CD4-positive, alpha-beta T cell (primary cell): ENCODE results near the gene WFDC1. TPM values are rescaled to one million over a fixed set of nuclear protein-coding genes. Genes with fewer than 3 reads are reported as not detected.

Experiments used
- ATAC-seq: fragments of 200-7000 bp; cut with Tn5 transposase; one replicate; pipeline ENCODE4 v1.10.0; 2022; ENCODE audit warnings: mild to moderate bottlenecking; ENCODE audit not compliant: poor library complexity
- CTCF ChIA-PET: fragments of 350-600 bp; sonication (Branson Sonifier 250); formaldehyde crosslinking; loops from one replicate; lab custom pipeline; 2021; ENCODE audit warnings: antibody characterized with exemption, inconsistent platforms; lab: Charles Lee
- POLR2A ChIA-PET: fragments of 350-600 bp; sonication (Branson Sonifier 250); formaldehyde crosslinking; loops from one replicate; lab custom pipeline; 2021; ENCODE audit warnings: antibody characterized with exemption, inconsistent platforms; lab: Charles Lee
- DNase-seq, 14 experiments: peaks; one replicate each; pipeline ENCODE4 v3.0.0-alpha.2; 2013 to 2020; ENCODE audit warnings: mixed read lengths in 2 of 14
- H3K27ac ChIP-seq, 2 donors: one replicate each; pipeline versions ENCODE4 v1.5.1 to v1.7.0; 2013; ENCODE audit warnings: low read length in 2 of 2, low read depth in 1 of 2, mild to moderate bottlenecking in 1 of 2
- H3K27me3 ChIP-seq, 2 experiments: 1 replicate in 1 of 2; 2 replicates in 1 of 2; pipeline versions ENCODE4 v1.6.1 to v1.7.0; 2013; ENCODE audit warnings: low read length in 2 of 2, control low read depth in 1 of 2, mild to moderate bottlenecking in 1 of 2, moderate library complexity in 1 of 2; ENCODE audit not compliant: insufficient read depth in 2 of 2, control insufficient read depth in 1 of 2
- H3K36me3 ChIP-seq: one replicate; pipeline ENCODE4 v1.6.1; 2013; ENCODE audit warnings: low read length, control low read depth; ENCODE audit not compliant: insufficient read depth
- H3K4me1 ChIP-seq: one replicate; pipeline ENCODE4 v1.6.1; 2013; ENCODE audit warnings: low read length, control low read depth; ENCODE audit not compliant: insufficient read depth
- H3K4me3 ChIP-seq: one replicate; pipeline ENCODE4 v1.5.1; 2013; ENCODE audit warnings: mild to moderate bottlenecking, low read length, moderate library complexity
- H3K9me3 ChIP-seq, 2 experiments: 1 replicate in 1 of 2; 2 replicates in 1 of 2; pipeline versions ENCODE4 v1.6.1 to v1.7.0; 2013; ENCODE audit warnings: low read length in 2 of 2, mild to moderate bottlenecking in 2 of 2, control low read depth in 1 of 2, moderate library complexity in 1 of 2; ENCODE audit not compliant: control insufficient read depth in 1 of 2, insufficient read depth in 1 of 2
- H3K27ac Mint-ChIP-seq: one replicate; pipeline ENCODE4 v1.8.0; 2020; ENCODE audit warnings: mixed read lengths
- H3K27me3 Mint-ChIP-seq: one replicate; pipeline ENCODE4 v1.8.0; 2021; ENCODE audit warnings: mixed read lengths
- H3K36me3 Mint-ChIP-seq: one replicate; pipeline ENCODE4 v1.8.0; 2021; ENCODE audit warnings: low read depth, mixed read lengths
- H3K4me1 Mint-ChIP-seq: one replicate; pipeline ENCODE4 v1.8.0; 2021; ENCODE audit warnings: low read depth, mixed read lengths
- H3K4me3 Mint-ChIP-seq: one replicate; pipeline ENCODE4 v1.8.0; 2020; ENCODE audit warnings: mild to moderate bottlenecking, mixed read lengths
- H3K9me3 Mint-ChIP-seq: one replicate; pipeline ENCODE4 v1.8.0; 2020; ENCODE audit warnings: mixed read lengths
- CTCF ChIP-seq: fragments of 200-600 bp; IDR thresholded peaks from one replicate; pipeline ENCODE4 v1.8.0; 2022; ENCODE audit warnings: antibody characterized with exemption, mild to moderate bottlenecking
- intact Hi-C, 2 experiments: fragments of 100-400 bp; cut with DNase I in 1 of 2; cut with micrococcal nuclease in 1 of 2; formaldehyde crosslinking; loops; one replicate each; pipeline versions ENCODE4 v1.15.1 to v1.9.0; 2023 to 2025; cut with DNase I, micrococcal nuclease
- total RNA-seq, 174 experiments: library from RNA in 2 of 174; stranded (reverse) in 2 of 174; gene quantifications; one replicate each; pipeline ENCODE4 v1.2.3 and lab custom pipeline; 2021 to 2026

Gene WFDC1
- total RNA-seq, 2 experiments from 2014 or later, result not detected

GRCh38 chr16:84303023-84303422, 8.3 kb downstream of the WFDC1 start:
- H3K27ac Mint-ChIP-seq, result no peak overlapping the region
- Histone ChIP-seq H3K36me3 (no peaks in the 10 kb centered on the region), H3K9me3 (no peaks in the 10 kb centered on the region), H3K27me3 (no peaks in the 10 kb centered on the region), H3K4me1 (no peaks in the 10 kb centered on the region), H3K27ac (no peak overlapping the region), H3K4me3 (no peak overlapping the region)
- H3K36me3 Mint-ChIP-seq, result no peaks in the 10 kb centered on the region
- no peak for TF ChIP-seq CTCF
- DNase-seq (no peak), ATAC-seq (no peak)
- CTCF ChIA-PET, result no interaction called here
- no peak overlapping the region for H3K4me3 Mint-ChIP-seq
- POLR2A ChIA-PET, result no interaction called here
- peaks cover 43% of the 10 kb centered on the region for H3K27me3 Mint-ChIP-seq
- no peaks in the 10 kb centered on the region for H3K4me1 Mint-ChIP-seq
- H3K9me3 Mint-ChIP-seq, result no peaks in the 10 kb centered on the region
- intact Hi-C loops, result no loop called here

GRCh38 chr16:84303516-84303915, 8.8 kb downstream of the WFDC1 start:
- no peak for DNase-seq
- Histone ChIP-seq H3K27me3 (no peaks in the 10 kb centered on the region), H3K27ac (no peak overlapping the region), H3K9me3 (no peaks in the 10 kb centered on the region), H3K4me3 (no peak overlapping the region), H3K4me1 (no peaks in the 10 kb centered on the region), H3K36me3 (no peaks in the 10 kb centered on the region)
- ChIA-PET CTCF (no interaction called here), POLR2A (no interaction called here)
- no peak for ATAC-seq
- intact Hi-C loops, result no loop called here
- Mint-ChIP-seq H3K27me3 (peaks cover 39% of the 10 kb centered on the region), H3K27ac (no peak overlapping the region), H3K9me3 (no peaks in the 10 kb centered on the region), H3K4me3 (no peak overlapping the region), H3K4me1 (no peaks in the 10 kb centered on the region), H3K36me3 (no peaks in the 10 kb centered on the region)
- no peak for TF ChIP-seq CTCF

GRCh38 chr16:84306564-84306963, 11.9 kb downstream of the WFDC1 start:
- no peak for ATAC-seq
- intact Hi-C loops, result no loop called here
- ChIA-PET CTCF (no interaction called here), POLR2A (no interaction called here)
- no peaks in the 10 kb centered on the region for H3K36me3 ChIP-seq
- Mint-ChIP-seq H3K4me1 (no peaks in the 10 kb centered on the region), H3K27me3 (peaks cover 40% of the 10 kb centered on the region), H3K27ac (no peak overlapping the region), H3K4me3 (no peak overlapping the region), H3K9me3 (no peaks in the 10 kb centered on the region), H3K36me3 (no peaks in the 10 kb centered on the region)
- H3K4me1 ChIP-seq, result no peaks in the 10 kb centered on the region
- no peaks in the 10 kb centered on the region for H3K27me3 ChIP-seq
- H3K27ac ChIP-seq, result no peak overlapping the region
- TF ChIP-seq CTCF, result no peak
- no peaks in the 10 kb centered on the region for H3K9me3 ChIP-seq
- no peak overlapping the region for H3K4me3 ChIP-seq
- DNase-seq, result no peak
